HG03159 (cell line): Measurements from ENCODE around the gene RBFOX2.

ENCODE experiments used
- ATAC-seq: cut with Tn5 transposase; IDR thresholded peaks from one replicate; pipeline ENCODE4 v1.9.1; 2021; ENCODE audit warnings: mild to moderate bottlenecking, moderate library complexity; ENCODE audit not compliant: unreplicated experiment

RBFOX2 gene

GRCh38 chr22:35873426-35873825 lies 155.2 kb downstream of the RBFOX2 start:
- no peak for ATAC-seq

- no peak for ATAC-seq
Observed at GRCh38 chr22:35872451-35872850, 156.2 kb downstream of the RBFOX2 start.

GRCh38 chr22:35870517-35871293 lies 157.9 kb downstream of the RBFOX2 start:
- ATAC-seq = no peak

- ATAC-seq = no peak
Observed at GRCh38 chr22:35868938-35869337, 159.7 kb downstream of the RBFOX2 start.

GRCh38 chr22:35866651-35867050 lies 162.0 kb downstream of the RBFOX2 start:
- no peak for ATAC-seq

- ATAC-seq = no peak
Observed at GRCh38 chr22:35864545-35865165, 164.0 kb downstream of the RBFOX2 start.

GRCh38 chr22:35863432-35863831 lies 165.2 kb downstream of the RBFOX2 start:
- ATAC-seq = no peak

- no peak for ATAC-seq
Observed at GRCh38 chr22:35862697-35863096, 165.9 kb downstream of the RBFOX2 start.

- ATAC-seq = no peak
Observed at GRCh38 chr22:35861451-35861850, 167.2 kb downstream of the RBFOX2 start.

GRCh38 chr22:35860837-35861236 lies 167.8 kb downstream of the RBFOX2 start:
- no peak for ATAC-seq

GRCh38 chr22:35860087-35860733 lies 168.4 kb downstream of the RBFOX2 start:
- no peak for ATAC-seq

- no peak for ATAC-seq
Observed at GRCh38 chr22:35854334-35854733, 174.3 kb downstream of the RBFOX2 start.

- no peak for ATAC-seq
Observed at GRCh38 chr22:35852076-35852475, 176.5 kb downstream of the RBFOX2 start.

GRCh38 chr22:35850831-35851230 lies 177.8 kb downstream of the RBFOX2 start:
- ATAC-seq = no peak

- ATAC-seq = no peak
Observed at GRCh38 chr22:35846804-35847203, 181.8 kb downstream of the RBFOX2 start.

- no peak for ATAC-seq
Observed at GRCh38 chr22:35844886-35845285, 183.7 kb downstream of the RBFOX2 start.

- no peak for ATAC-seq
Observed at GRCh38 chr22:35842954-35843353, 185.7 kb downstream of the RBFOX2 start.

- no peak for ATAC-seq
Observed at GRCh38 chr22:35842519-35842913, 186.1 kb downstream of the RBFOX2 start.

GRCh38 chr22:35841907-35842518 lies 186.6 kb downstream of the RBFOX2 start:
- no peak for ATAC-seq

- ATAC-seq = no peak
Observed at GRCh38 chr22:35840302-35840739, 188.3 kb downstream of the RBFOX2 start.

GRCh38 chr22:35839841-35840301 lies 188.8 kb downstream of the RBFOX2 start:
- no peak for ATAC-seq
